Endothelial cell (in vitro differentiated cells): Measurements from ENCODE around the gene ADAMTS16. TPM values are rescaled to one million over a fixed set of nuclear protein-coding genes. Genes with fewer than 3 reads are reported as not detected.

Experiments
- DNase-seq: peaks from one replicate; pipeline ENCODE4 v3.0.0; 2021; ENCODE audit warnings: low spot score
- H3K27ac Mint-ChIP-seq: one replicate; pipeline ENCODE4 v1.8.0; 2021; ENCODE audit warnings: mixed read lengths, inconsistent platforms; ENCODE audit not compliant: unreplicated experiment
- H3K27me3 Mint-ChIP-seq: one replicate; pipeline ENCODE4 v1.8.0; 2021; ENCODE audit warnings: mild to moderate bottlenecking, moderate library complexity, mixed read lengths, inconsistent platforms; ENCODE audit not compliant: unreplicated experiment
- H3K36me3 Mint-ChIP-seq: one replicate; pipeline ENCODE4 v1.8.0; 2021; ENCODE audit warnings: mild to moderate bottlenecking, low read depth, mixed read lengths, inconsistent platforms; ENCODE audit not compliant: unreplicated experiment
- H3K4me1 Mint-ChIP-seq: one replicate; pipeline ENCODE4 v1.8.0; 2021; ENCODE audit warnings: mild to moderate bottlenecking, mixed read lengths, inconsistent platforms; ENCODE audit not compliant: unreplicated experiment
- H3K4me3 Mint-ChIP-seq: one replicate; pipeline ENCODE4 v1.8.0; 2021; ENCODE audit warnings: mild to moderate bottlenecking, mixed read lengths, inconsistent platforms; ENCODE audit not compliant: unreplicated experiment
- H3K9me3 Mint-ChIP-seq: one replicate; pipeline ENCODE4 v1.8.0; 2021; ENCODE audit warnings: mixed read lengths, inconsistent platforms; ENCODE audit not compliant: unreplicated experiment
- total RNA-seq: library from RNA; stranded (reverse); fragmentation: NEBNext Ultra II Directional; extraction: Animal tissue kit (Norgen Biotek cat#: 25700); gene quantifications from one replicate; pipeline ENCODE4 v1.2.1, GENCODE V29; 2021; ENCODE audit not compliant: unreplicated experiment
- TF ChIP-seq, protein P1 (sequence below): fragments of 200-600 bp; sonication (generic); IDR thresholded peaks from one replicate; pipeline ENCODE4 v1.5.0; 2021; ENCODE audit warnings: antibody characterized with exemption; ENCODE audit not compliant: unreplicated experiment

Gene ADAMTS16
- total RNA-seq, 1 donor from 2014 or later = 27.8 TPM

DNA sequence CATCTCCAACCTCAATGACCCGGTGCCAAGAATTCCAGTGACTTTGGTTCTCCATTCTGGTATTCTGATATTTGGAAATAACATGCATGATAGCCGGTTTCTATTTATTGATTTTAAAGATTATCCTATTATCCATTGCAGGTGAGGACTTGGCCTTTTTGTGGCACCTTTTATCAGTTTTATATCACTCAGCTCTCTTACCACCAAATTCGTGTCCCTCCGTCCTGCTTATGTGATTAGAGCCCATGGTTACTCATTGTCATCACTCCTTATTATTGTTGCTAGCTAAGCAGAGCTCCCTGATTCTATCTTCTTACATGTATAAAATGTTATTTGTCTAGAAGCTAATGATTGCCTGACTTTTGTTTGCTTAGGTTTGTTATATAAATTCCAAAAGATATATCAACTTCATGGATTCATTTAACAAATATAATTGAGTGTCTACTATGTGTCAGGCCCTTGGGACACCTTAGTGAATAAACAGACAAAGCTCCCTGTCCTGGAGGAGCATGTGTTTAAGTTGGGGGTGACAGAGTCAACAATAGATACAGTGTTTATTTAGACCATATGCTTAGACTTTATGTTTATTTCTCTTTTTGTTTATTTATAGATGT, 138.2 kb downstream of the ADAMTS16 start:
- Mint-ChIP-seq H3K36me3 (no peaks in the 10 kb centered on the region), H3K9me3 (no peaks in the 10 kb centered on the region), H3K4me3 (no peak overlapping the region), H3K27me3 (peaks cover 4% of the 10 kb centered on the region), H3K4me1 (peaks cover 7% of the 10 kb centered on the region), H3K27ac (no peak overlapping the region)
- TF ChIP-seq, protein P1, sequence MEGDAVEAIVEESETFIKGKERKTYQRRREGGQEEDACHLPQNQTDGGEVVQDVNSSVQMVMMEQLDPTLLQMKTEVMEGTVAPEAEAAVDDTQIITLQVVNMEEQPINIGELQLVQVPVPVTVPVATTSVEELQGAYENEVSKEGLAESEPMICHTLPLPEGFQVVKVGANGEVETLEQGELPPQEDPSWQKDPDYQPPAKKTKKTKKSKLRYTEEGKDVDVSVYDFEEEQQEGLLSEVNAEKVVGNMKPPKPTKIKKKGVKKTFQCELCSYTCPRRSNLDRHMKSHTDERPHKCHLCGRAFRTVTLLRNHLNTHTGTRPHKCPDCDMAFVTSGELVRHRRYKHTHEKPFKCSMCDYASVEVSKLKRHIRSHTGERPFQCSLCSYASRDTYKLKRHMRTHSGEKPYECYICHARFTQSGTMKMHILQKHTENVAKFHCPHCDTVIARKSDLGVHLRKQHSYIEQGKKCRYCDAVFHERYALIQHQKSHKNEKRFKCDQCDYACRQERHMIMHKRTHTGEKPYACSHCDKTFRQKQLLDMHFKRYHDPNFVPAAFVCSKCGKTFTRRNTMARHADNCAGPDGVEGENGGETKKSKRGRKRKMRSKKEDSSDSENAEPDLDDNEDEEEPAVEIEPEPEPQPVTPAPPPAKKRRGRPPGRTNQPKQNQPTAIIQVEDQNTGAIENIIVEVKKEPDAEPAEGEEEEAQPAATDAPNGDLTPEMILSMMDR = no peak
- DNase-seq = no peak

- Mint-ChIP-seq H3K9me3 (no peaks in the 10 kb centered on the region), H3K4me1 (peaks cover 7% of the 10 kb centered on the region), H3K27me3 (peaks cover 4% of the 10 kb centered on the region), H3K36me3 (no peaks in the 10 kb centered on the region), H3K27ac (no peak overlapping the region), H3K4me3 (no peak overlapping the region)
- TF ChIP-seq, protein P1 = no peak
- DNase-seq = no peak
These were observed 138.8 kb downstream of the ADAMTS16 start for GRCh38 chr5:5278815-5279381.

GRCh38 chr5:5285906-5286305, 145.8 kb downstream of the ADAMTS16 start:
- no peak overlapping the region for H3K4me3 Mint-ChIP-seq
- no peak for DNase-seq
- H3K9me3 Mint-ChIP-seq = no peaks in the 10 kb centered on the region
- H3K27ac Mint-ChIP-seq = no peak overlapping the region
- peaks cover 2% of the 10 kb centered on the region for H3K27me3 Mint-ChIP-seq
- H3K36me3 Mint-ChIP-seq = no peaks in the 10 kb centered on the region
- TF ChIP-seq, protein P1 = no peak
- H3K4me1 Mint-ChIP-seq = peaks cover 3% of the 10 kb centered on the region

GRCh38 chr5:5287419-5287818, 147.3 kb downstream of the ADAMTS16 start:
- Mint-ChIP-seq H3K4me3 (no peak overlapping the region), H3K27ac (no peak overlapping the region), H3K27me3 (peaks cover 2% of the 10 kb centered on the region), H3K36me3 (no peaks in the 10 kb centered on the region), H3K9me3 (no peaks in the 10 kb centered on the region), H3K4me1 (peaks cover 6% of the 10 kb centered on the region)
- no peak for DNase-seq
- TF ChIP-seq, protein P1 = no peak

DNA sequence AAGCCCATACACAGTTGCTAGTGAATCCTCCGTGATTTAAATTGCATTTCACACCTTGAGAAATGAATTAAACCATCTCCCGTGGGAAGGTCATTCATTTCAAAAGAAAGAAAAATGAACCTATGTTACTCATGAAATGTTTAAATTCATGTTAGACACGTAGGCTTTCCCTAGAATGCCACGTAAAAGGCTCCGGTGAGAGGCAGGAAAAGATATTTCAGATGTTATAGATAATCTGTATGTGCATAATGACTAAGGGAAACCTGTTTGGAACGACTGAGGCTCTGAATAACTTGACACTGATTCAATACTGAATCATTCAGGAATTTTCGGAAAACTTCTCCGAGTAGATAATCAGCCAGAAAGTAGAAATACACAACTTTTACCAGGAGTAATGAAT, 148.1 kb downstream of the ADAMTS16 start:
- TF ChIP-seq, protein P1 = no peak
- no peak overlapping the region for H3K27ac Mint-ChIP-seq
- no peaks in the 10 kb centered on the region for H3K9me3 Mint-ChIP-seq
- H3K36me3 Mint-ChIP-seq = no peaks in the 10 kb centered on the region
- H3K4me1 Mint-ChIP-seq = peaks cover 9% of the 10 kb centered on the region
- H3K4me3 Mint-ChIP-seq = no peak overlapping the region
- H3K27me3 Mint-ChIP-seq = peaks cover 4% of the 10 kb centered on the region
- no peak for DNase-seq
